AG09309 (cell line): ENCODE results near the gene ZNF581.

Experiments
- DNase-seq: peaks from one replicate; pipeline ENCODE4 v3.0.0-alpha.2; 2010; ENCODE audit warnings: low read depth
- H3K4me3 ChIP-seq: 2 replicates; pipeline ENCODE4 v1.5.1; 2011; ENCODE audit warnings: mild to moderate bottlenecking, low read depth, low read length, moderate library complexity; ENCODE audit not compliant: control insufficient read depth
- CTCF ChIP-seq: IDR thresholded peaks from 2 replicates; pipeline ENCODE4 v1.5.1; 2011; ENCODE audit warnings: mild to moderate bottlenecking, low read depth, low read length, inconsistent platforms; ENCODE audit not compliant: insufficient read depth, control insufficient read depth; ENCODE audit errors: missing control alignments

Gene ZNF581

DNA sequence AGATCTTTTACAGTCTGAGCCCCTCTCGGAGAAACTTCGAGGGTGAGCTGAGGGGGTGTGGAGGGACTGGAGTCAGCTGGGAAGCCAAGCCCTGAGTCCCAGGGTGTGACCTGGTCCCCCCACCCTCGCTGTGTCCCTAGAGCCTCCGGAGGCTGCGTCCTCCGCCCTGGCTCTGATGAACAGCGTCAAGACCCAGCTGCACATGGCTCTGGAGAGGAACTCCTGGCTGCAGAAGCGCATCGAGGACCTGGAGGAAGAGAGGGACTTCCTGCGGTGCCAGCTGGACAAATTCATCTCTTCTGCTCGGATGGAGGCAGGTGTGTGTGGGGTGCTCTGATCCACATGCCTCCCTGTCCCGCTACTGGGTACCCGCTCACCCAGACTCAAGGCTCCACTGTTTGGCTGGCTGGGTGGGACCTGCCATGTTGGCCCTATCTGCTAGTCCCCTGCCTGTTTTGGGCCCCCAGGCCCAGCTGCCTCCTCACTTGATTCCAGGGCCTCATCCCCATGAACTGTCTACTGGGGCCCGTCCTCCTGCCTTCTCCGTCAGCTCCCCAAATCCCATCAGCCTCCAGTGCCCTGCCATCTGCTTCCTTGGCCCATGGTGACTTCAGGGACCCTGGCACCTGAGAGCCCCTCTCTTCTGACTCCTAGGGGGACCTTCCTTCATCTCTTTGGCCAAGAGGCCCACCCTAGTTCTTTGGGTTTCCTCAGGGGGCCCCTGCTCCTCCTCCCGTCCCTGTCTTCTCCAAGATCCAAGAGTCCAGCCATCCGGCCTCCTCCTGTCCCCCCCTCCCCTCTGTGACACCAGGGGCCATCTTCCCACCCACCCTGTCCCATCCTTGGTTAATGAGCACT, 6.0 kb downstream of the ZNF581 start:
- no peak overlapping the region for H3K4me3 ChIP-seq
- no peak for DNase-seq
- no peak for TF ChIP-seq CTCF

DNA sequence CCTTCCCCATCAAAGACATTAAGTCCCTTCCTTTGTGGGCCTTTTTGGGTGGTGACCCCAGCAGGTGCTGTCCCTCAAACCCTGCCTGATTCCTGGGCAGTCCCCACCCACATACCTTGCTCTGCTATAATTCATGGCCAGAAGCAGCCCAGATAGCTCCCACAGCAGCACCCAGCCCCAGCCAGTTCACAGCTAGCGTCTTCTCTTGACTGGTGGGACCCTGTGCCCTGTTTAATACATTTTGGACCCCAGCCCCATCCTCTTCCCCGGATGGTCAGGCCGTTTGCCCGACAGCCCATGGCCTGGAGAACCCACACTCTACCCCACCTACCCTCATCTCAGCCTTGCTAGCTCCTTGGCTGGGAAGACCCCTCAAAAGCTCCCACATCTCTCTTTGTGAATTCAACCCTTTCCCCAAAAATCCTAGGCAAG, 6.7 kb downstream of the ZNF581 start:
- H3K4me3 ChIP-seq: no peak overlapping the region
- TF ChIP-seq CTCF: no peak
- no peak for DNase-seq

- H3K4me3 ChIP-seq: no peak overlapping the region
- no peak for TF ChIP-seq CTCF
- DNase-seq: no peak
Observed at GRCh38 chr19:55650602-55651230, 7.3 kb downstream of the ZNF581 start.

GRCh38 chr19:55651236-55651635, 7.8 kb downstream of the ZNF581 start:
- no peak overlapping the region for H3K4me3 ChIP-seq
- no peak for DNase-seq
- TF ChIP-seq CTCF: no peak

GRCh38 chr19:55652311-55653128, 9.1 kb downstream of the ZNF581 start:
- H3K4me3 ChIP-seq: no peak overlapping the region
- TF ChIP-seq CTCF: no peak

GRCh38 chr19:55653651-55654322, 10.3 kb downstream of the ZNF581 start:
- TF ChIP-seq CTCF: peak; percentile 100
- peak; percentile 97 for DNase-seq
- peak overlapping the region; percentile 76 for H3K4me3 ChIP-seq

More at GRCh38 chr19:55652311-55653128, 9.1 kb downstream of the ZNF581 start:
- DNase-seq: no peak
